Measurements from ENCODE around the gene PIBF1. TPM values are rescaled to one million over a fixed set of nuclear protein-coding genes. Genes with fewer than 3 reads are reported as not detected.
"Not testable (repeated sequence)": the region's sequence is repeated elsewhere in the genome, so short reads cannot be mapped to it uniquely, and the experiment has no call there.

PIBF1 gene
- total RNA-seq, 1 donor from 2014 or later = 21.2 TPM

GRCh38 chr13:72842991-72843390 is 61.1 kb downstream of the PIBF1 start:
- no peaks in the 10 kb centered on the region for H3K9me3 Mint-ChIP-seq
- H3K36me3 Mint-ChIP-seq (ENCODE audit: low read depth) = peaks cover 30% of the 10 kb centered on the region
- H3K27me3 Mint-ChIP-seq (ENCODE audit: insufficient read depth) = no peaks in the 10 kb centered on the region
- H3K4me1 Mint-ChIP-seq (ENCODE audit: low read depth) = no peaks in the 10 kb centered on the region
- no peak overlapping the region for H3K4me3 Mint-ChIP-seq
- no peak overlapping the region for H3K27ac Mint-ChIP-seq
- intact Hi-C loops (cut with micrococcal nuclease) = loop anchor here (10.0 kb wide), 1 partner anchor 572 kb away; no protein-coding TSS in a partner anchor
- DNase-seq (ENCODE audit: low spot score) = no peak

- H3K4me3 Mint-ChIP-seq; H3K4me1 Mint-ChIP-seq (ENCODE audit: low read depth); DNase-seq (ENCODE audit: low spot score); H3K27ac Mint-ChIP-seq; H3K9me3 Mint-ChIP-seq; H3K27me3 Mint-ChIP-seq (ENCODE audit: insufficient read depth): not testable (repeated sequence)
- intact Hi-C loops (cut with micrococcal nuclease) = loop anchor here (10.0 kb wide), 1 partner anchor 570 kb away; no protein-coding TSS in a partner anchor
- peaks cover 31% of the 10 kb centered on the region for H3K36me3 Mint-ChIP-seq (ENCODE audit: low read depth)
These were observed 63.2 kb downstream of the PIBF1 start for GRCh38 chr13:72845148-72845547.

- H3K4me3 Mint-ChIP-seq = no peak overlapping the region
- H3K36me3 Mint-ChIP-seq (ENCODE audit: low read depth) = peaks cover 29% of the 10 kb centered on the region
- intact Hi-C loops (cut with micrococcal nuclease) = loop anchor here (10.0 kb wide), 1 partner anchor 565 kb away; no protein-coding TSS in a partner anchor
- no peak for DNase-seq (ENCODE audit: low spot score)
- H3K27me3 Mint-ChIP-seq (ENCODE audit: insufficient read depth) = no peaks in the 10 kb centered on the region
- H3K9me3 Mint-ChIP-seq = no peaks in the 10 kb centered on the region
- no peak overlapping the region for H3K27ac Mint-ChIP-seq
- no peaks in the 10 kb centered on the region for H3K4me1 Mint-ChIP-seq (ENCODE audit: low read depth)
These were observed 67.6 kb downstream of the PIBF1 start for GRCh38 chr13:72849571-72849970.

- no peaks in the 10 kb centered on the region for H3K4me1 Mint-ChIP-seq (ENCODE audit: low read depth)
- intact Hi-C loops (cut with micrococcal nuclease) = no loop called here
- no peak overlapping the region for H3K4me3 Mint-ChIP-seq
- no peak overlapping the region for H3K27ac Mint-ChIP-seq
- H3K36me3 Mint-ChIP-seq (ENCODE audit: low read depth) = peaks cover 18% of the 10 kb centered on the region
- no peak for DNase-seq (ENCODE audit: low spot score)
- no peaks in the 10 kb centered on the region for H3K27me3 Mint-ChIP-seq (ENCODE audit: insufficient read depth)
- no peaks in the 10 kb centered on the region for H3K9me3 Mint-ChIP-seq
These were observed 69.2 kb downstream of the PIBF1 start for GRCh38 chr13:72850959-72851677.

- DNase-seq (ENCODE audit: low spot score) = no peak
- Mint-ChIP-seq H3K9me3 (no peaks in the 10 kb centered on the region), H3K4me3 (no peak overlapping the region), H3K27ac (no peak overlapping the region), H3K27me3 (ENCODE audit: insufficient read depth) (no peaks in the 10 kb centered on the region), H3K4me1 (ENCODE audit: low read depth) (no peaks in the 10 kb centered on the region), H3K36me3 (ENCODE audit: low read depth) (peaks cover 16% of the 10 kb centered on the region)
- intact Hi-C loops (cut with micrococcal nuclease) = no loop called here
These were observed 69.7 kb downstream of the PIBF1 start for GRCh38 chr13:72851678-72852014.

- Mint-ChIP-seq H3K27me3 (ENCODE audit: insufficient read depth) (no peaks in the 10 kb centered on the region), H3K36me3 (ENCODE audit: low read depth) (peaks cover 15% of the 10 kb centered on the region), H3K9me3 (no peaks in the 10 kb centered on the region), H3K27ac (no peak overlapping the region), H3K4me1 (ENCODE audit: low read depth) (no peaks in the 10 kb centered on the region), H3K4me3 (no peak overlapping the region)
- DNase-seq (ENCODE audit: low spot score) = no peak
- intact Hi-C loops (cut with micrococcal nuclease) = no loop called here
These were observed 70.3 kb downstream of the PIBF1 start for GRCh38 chr13:72852207-72852606.

GRCh38 chr13:72853000-72853399 is 71.1 kb downstream of the PIBF1 start:
- no peaks in the 10 kb centered on the region for H3K27me3 Mint-ChIP-seq (ENCODE audit: insufficient read depth)
- intact Hi-C loops (cut with micrococcal nuclease) = no loop called here
- no peaks in the 10 kb centered on the region for H3K4me1 Mint-ChIP-seq (ENCODE audit: low read depth)
- no peaks in the 10 kb centered on the region for H3K9me3 Mint-ChIP-seq
- no peak for DNase-seq (ENCODE audit: low spot score)
- no peak overlapping the region for H3K4me3 Mint-ChIP-seq
- peaks cover 10% of the 10 kb centered on the region for H3K36me3 Mint-ChIP-seq (ENCODE audit: low read depth)
- no peak overlapping the region for H3K27ac Mint-ChIP-seq

GRCh38 chr13:72864142-72865011 is 82.4 kb downstream of the PIBF1 start:
- intact Hi-C loops (cut with micrococcal nuclease) = loop anchor here (1.0 to 10.0 kb wide), 3 partner anchors 137 to 853 kb away; partner anchors contain the start of genes BORA and MZT1
- Mint-ChIP-seq H3K4me1 (ENCODE audit: low read depth) (peaks cover 12% of the 10 kb centered on the region), H3K36me3 (ENCODE audit: low read depth) (peaks cover 20% of the 10 kb centered on the region), H3K27ac (peak overlapping the region; percentile 82), H3K27me3 (ENCODE audit: insufficient read depth) (no peaks in the 10 kb centered on the region), H3K4me3 (no peak overlapping the region), H3K9me3 (peaks cover 10% of the 10 kb centered on the region)
- no peak for DNase-seq (ENCODE audit: low spot score)

- intact Hi-C loops (cut with micrococcal nuclease) = loop anchor here (10.0 kb wide), 1 partner anchor 357 kb away; no protein-coding TSS in a partner anchor
- Mint-ChIP-seq H3K4me3 (no peak overlapping the region), H3K36me3 (ENCODE audit: low read depth) (peaks cover 19% of the 10 kb centered on the region), H3K27me3 (ENCODE audit: insufficient read depth) (no peaks in the 10 kb centered on the region), H3K4me1 (ENCODE audit: low read depth) (peaks cover 12% of the 10 kb centered on the region), H3K9me3 (peaks cover 10% of the 10 kb centered on the region), H3K27ac (no peak overlapping the region)
- DNase-seq (ENCODE audit: low spot score) = no peak
These were observed 86.3 kb downstream of the PIBF1 start for GRCh38 chr13:72868229-72868628.

GRCh38 chr13:72875233-72875632 is 93.3 kb downstream of the PIBF1 start:
- Mint-ChIP-seq H3K36me3 (ENCODE audit: low read depth) (peaks cover 28% of the 10 kb centered on the region), H3K4me1 (ENCODE audit: low read depth) (peaks cover 17% of the 10 kb centered on the region), H3K9me3 (peaks cover 4% of the 10 kb centered on the region), H3K4me3 (no peak overlapping the region), H3K27me3 (ENCODE audit: insufficient read depth) (no peaks in the 10 kb centered on the region), H3K27ac (peak overlapping the region; percentile 15)
- intact Hi-C loops (cut with micrococcal nuclease) = no loop called here
- no peak for DNase-seq (ENCODE audit: low spot score)

- H3K27me3 Mint-ChIP-seq (ENCODE audit: insufficient read depth) = no peaks in the 10 kb centered on the region
- no peak overlapping the region for H3K4me3 Mint-ChIP-seq
- no peaks in the 10 kb centered on the region for H3K4me1 Mint-ChIP-seq (ENCODE audit: low read depth)
- H3K27ac Mint-ChIP-seq = no peak overlapping the region
- intact Hi-C loops (cut with micrococcal nuclease) = no loop called here
- peaks cover 11% of the 10 kb centered on the region for H3K36me3 Mint-ChIP-seq (ENCODE audit: low read depth)
- peaks cover 4% of the 10 kb centered on the region for H3K9me3 Mint-ChIP-seq
- no peak for DNase-seq (ENCODE audit: low spot score)
These were observed 102.2 kb downstream of the PIBF1 start for GRCh38 chr13:72884101-72884500.

- H3K27ac Mint-ChIP-seq = no peak overlapping the region
- no peak for DNase-seq (ENCODE audit: low spot score)
- no peaks in the 10 kb centered on the region for H3K27me3 Mint-ChIP-seq (ENCODE audit: insufficient read depth)
- no peaks in the 10 kb centered on the region for H3K4me1 Mint-ChIP-seq (ENCODE audit: low read depth)
- H3K4me3 Mint-ChIP-seq = no peak overlapping the region
- intact Hi-C loops (cut with micrococcal nuclease) = no loop called here
- H3K36me3 Mint-ChIP-seq (ENCODE audit: low read depth) = peaks cover 7% of the 10 kb centered on the region
- peaks cover 4% of the 10 kb centered on the region for H3K9me3 Mint-ChIP-seq
These were observed 104.5 kb downstream of the PIBF1 start for GRCh38 chr13:72886272-72887067.
